Naive thymus-derived CD4-positive, alpha-beta T cell (primary cell): Measurements from ENCODE around the gene ABCC2. TPM values are rescaled to one million over a fixed set of nuclear protein-coding genes. Genes with fewer than 3 reads are reported as not detected.
"Not testable (repeated sequence)": the region's sequence is repeated elsewhere in the genome, so short reads cannot be mapped to it uniquely, and the experiment has no call there.

Experiments
- ATAC-seq: fragments of 150-1000 bp; cut with Tn5 transposase; 2 replicates; pipeline ENCODE4 v1.10.0; 2021; ENCODE audit warnings: mild to moderate bottlenecking, moderate library complexity
- CTCF ChIA-PET: fragments of 350-600 bp; sonication (Branson Sonifier 250); formaldehyde crosslinking; loops from one replicate; lab custom pipeline; 2021; ENCODE audit warnings: antibody characterized with exemption; lab: Charles Lee
- POLR2A ChIA-PET: fragments of 350-600 bp; sonication (Branson Sonifier 250); formaldehyde crosslinking; loops from one replicate; lab custom pipeline; 2021; ENCODE audit warnings: antibody characterized with exemption, inconsistent platforms; lab: Charles Lee
- DNase-seq, 9 donors: peaks; one replicate each; pipeline versions ENCODE4 v3.0.0 to v3.0.0-alpha.2; 2020 to 2022; ENCODE audit warnings: mixed read lengths in 1 of 9
- H3K27ac ChIP-seq: one replicate; pipeline ENCODE4 v1.7.0; 2013; ENCODE audit warnings: mild to moderate bottlenecking, low read depth, low read length, moderate library complexity
- H3K27me3 ChIP-seq, 2 donors: one replicate each; pipeline ENCODE4 v1.7.0; 2013; ENCODE audit warnings: low read length in 2 of 2, mild to moderate bottlenecking in 2 of 2, moderate library complexity in 2 of 2; ENCODE audit not compliant: control insufficient read depth in 2 of 2, insufficient read depth in 2 of 2
- H3K36me3 ChIP-seq, 3 experiments: 1 replicate in 2 of 3; 2 replicates in 1 of 3; pipeline ENCODE4 v1.7.0; 2013; ENCODE audit warnings: low read length in 3 of 3, mild to moderate bottlenecking in 3 of 3, moderate library complexity in 1 of 3; ENCODE audit not compliant: insufficient read depth in 3 of 3, control insufficient read depth in 2 of 3
- H3K4me1 ChIP-seq, 2 donors: one replicate each; pipeline ENCODE4 v1.7.0; 2013; ENCODE audit warnings: low read length in 2 of 2, mild to moderate bottlenecking in 2 of 2, moderate library complexity in 1 of 2; ENCODE audit not compliant: control insufficient read depth in 2 of 2, insufficient read depth in 2 of 2
- H3K4me3 ChIP-seq: 2 replicates; pipeline ENCODE4 v1.7.0; 2013; ENCODE audit warnings: mild to moderate bottlenecking, low read length
- H3K9me3 ChIP-seq, 3 experiments: 1 replicate in 2 of 3; 2 replicates in 1 of 3; pipeline ENCODE4 v1.7.0; 2013; ENCODE audit warnings: low read length in 3 of 3; ENCODE audit not compliant: control insufficient read depth in 2 of 3
- H3K27ac Mint-ChIP-seq, 9 donors: one replicate each; pipeline ENCODE4 v1.8.0; 2020 to 2022; ENCODE audit warnings: mixed read lengths in 9 of 9, mild to moderate bottlenecking in 8 of 9, moderate library complexity in 5 of 9, inconsistent platforms in 2 of 9
- H3K27me3 Mint-ChIP-seq, 5 donors: one replicate each; pipeline ENCODE4 v1.8.0; 2021 to 2022; ENCODE audit warnings: mixed read lengths in 5 of 5, mild to moderate bottlenecking in 1 of 5
- H3K36me3 Mint-ChIP-seq, 5 donors: one replicate each; pipeline ENCODE4 v1.8.0; 2020 to 2022; ENCODE audit warnings: mixed read lengths in 5 of 5, mild to moderate bottlenecking in 3 of 5, inconsistent platforms in 1 of 5
- H3K4me1 Mint-ChIP-seq, 7 donors: one replicate each; pipeline ENCODE4 v1.8.0; 2020 to 2022; ENCODE audit warnings: mixed read lengths in 7 of 7, mild to moderate bottlenecking in 3 of 7, inconsistent platforms in 1 of 7
- H3K4me3 Mint-ChIP-seq, 10 donors: one replicate each; pipeline ENCODE4 v1.8.0; 2020 to 2022; ENCODE audit warnings: mild to moderate bottlenecking in 10 of 10, mixed read lengths in 10 of 10, moderate library complexity in 6 of 10, inconsistent platforms in 2 of 10
- H3K9me3 Mint-ChIP-seq, 11 donors: one replicate each; pipeline ENCODE4 v1.8.0; 2020 to 2022; ENCODE audit warnings: mixed read lengths in 11 of 11, mild to moderate bottlenecking in 4 of 11, inconsistent platforms in 1 of 11, moderate library complexity in 1 of 11
- intact Hi-C, 2 donors: fragments of 100-400 bp; cut with micrococcal nuclease; formaldehyde crosslinking; loops; one replicate each; pipeline ENCODE4 v1.15.1; 2023
- polyA plus RNA-seq, 2 donors: library from polyadenylated mRNA; unstranded; fragments of 300-500 nt; fragmentation: Illumina TruSeq; gene quantifications; one replicate each; pipeline ENCODE4 v1.2.3, GENCODE V29; 2021
- total RNA-seq, 6 experiments: library from RNA in 5 of 6; stranded (reverse) in 5 of 6; gene quantifications; 1 replicate in 5 of 6; 2 replicates in 1 of 6; pipeline ENCODE4 v1.2.3 and lab custom pipeline; 2021 to 2026

Gene ABCC2
- total and polyA plus RNA-seq, 7 experiments from 2014 or later, result 0.95 to 7.6 (median 2.8) TPM

- intact Hi-C loops, result no loop called here
- no peaks in the 10 kb centered on the region for H3K4me1 Mint-ChIP-seq
- H3K27me3 ChIP-seq, result no peaks in the 10 kb centered on the region
- no peaks in the 10 kb centered on the region for H3K9me3 ChIP-seq
- no peak for ATAC-seq
- no peak for DNase-seq
- no peaks in the 10 kb centered on the region for H3K36me3 Mint-ChIP-seq
- no peaks in the 10 kb centered on the region for H3K36me3 ChIP-seq
- ChIA-PET POLR2A (no interaction called here), CTCF (interaction anchor here (0.6 to 0.7 kb wide), 2 partner anchors 9 to 15 kb away, joined by 3 read pairs; no protein-coding TSS in a partner anchor)
- no peak overlapping the region for H3K4me3 ChIP-seq
- no peaks in the 10 kb centered on the region for H3K4me1 ChIP-seq
- no peak overlapping the region for H3K4me3 Mint-ChIP-seq
- no peak overlapping the region for H3K27ac Mint-ChIP-seq
- H3K27me3 Mint-ChIP-seq, result peaks cover 24 to 36% (median 29%) of the 10 kb centered on the region in 5 donors
- H3K27ac ChIP-seq, result no peak overlapping the region
- H3K9me3 Mint-ChIP-seq, result peaks cover 0 to 5% (median 3%) of the 10 kb centered on the region in 11 donors
These were observed 78.0 kb downstream of the ABCC2 start for GRCh38 chr10:99860466-99860865.

GRCh38 chr10:99863535-99864240 lies 81.2 kb downstream of the ABCC2 start:
- H3K36me3 ChIP-seq, DNase-seq, H3K27me3 ChIP-seq, CTCF ChIA-PET, ATAC-seq, H3K4me1 Mint-ChIP-seq, H3K27ac ChIP-seq, intact Hi-C loops, POLR2A ChIA-PET, H3K9me3 ChIP-seq, H3K4me1 ChIP-seq, H3K4me3 ChIP-seq, H3K4me3 Mint-ChIP-seq, H3K27ac Mint-ChIP-seq: not testable (repeated sequence)
- H3K9me3 Mint-ChIP-seq, result peaks cover 0 to 36% (median 15%) of the 10 kb centered on the region in 11 donors
- H3K27me3 Mint-ChIP-seq, result peaks cover 45 to 62% (median 55%) of the 10 kb centered on the region in 5 donors
- peaks cover 0 to 15% (median 5%) of the 10 kb centered on the region in 5 donors for H3K36me3 Mint-ChIP-seq

- Histone ChIP-seq H3K4me1 (peaks cover 12 to 19% of the 10 kb centered on the region in 2 donors), H3K27me3 (peaks cover 0 to 12% of the 10 kb centered on the region in 2 donors)
- H3K4me3 ChIP-seq, ATAC-seq, H3K27ac Mint-ChIP-seq, H3K36me3 ChIP-seq, DNase-seq, H3K9me3 ChIP-seq, H3K27ac ChIP-seq, intact Hi-C loops, CTCF ChIA-PET, H3K4me3 Mint-ChIP-seq: not testable (repeated sequence)
- POLR2A ChIA-PET, result interaction anchor here (0.7 kb wide), 1 partner anchor 78 kb away, joined by 3 read pairs; no protein-coding TSS in a partner anchor
- peaks cover 0 to 38% (median 21%) of the 10 kb centered on the region in 11 donors for H3K9me3 Mint-ChIP-seq
- peaks cover 8 to 22% (median 20%) of the 10 kb centered on the region in 7 donors for H3K4me1 Mint-ChIP-seq
- peaks cover 0 to 16% (median 5%) of the 10 kb centered on the region in 5 donors for H3K36me3 Mint-ChIP-seq
- peaks cover 59 to 78% (median 68%) of the 10 kb centered on the region in 5 donors for H3K27me3 Mint-ChIP-seq
These were observed 84.8 kb downstream of the ABCC2 start for GRCh38 chr10:99867250-99867649.

DNA sequence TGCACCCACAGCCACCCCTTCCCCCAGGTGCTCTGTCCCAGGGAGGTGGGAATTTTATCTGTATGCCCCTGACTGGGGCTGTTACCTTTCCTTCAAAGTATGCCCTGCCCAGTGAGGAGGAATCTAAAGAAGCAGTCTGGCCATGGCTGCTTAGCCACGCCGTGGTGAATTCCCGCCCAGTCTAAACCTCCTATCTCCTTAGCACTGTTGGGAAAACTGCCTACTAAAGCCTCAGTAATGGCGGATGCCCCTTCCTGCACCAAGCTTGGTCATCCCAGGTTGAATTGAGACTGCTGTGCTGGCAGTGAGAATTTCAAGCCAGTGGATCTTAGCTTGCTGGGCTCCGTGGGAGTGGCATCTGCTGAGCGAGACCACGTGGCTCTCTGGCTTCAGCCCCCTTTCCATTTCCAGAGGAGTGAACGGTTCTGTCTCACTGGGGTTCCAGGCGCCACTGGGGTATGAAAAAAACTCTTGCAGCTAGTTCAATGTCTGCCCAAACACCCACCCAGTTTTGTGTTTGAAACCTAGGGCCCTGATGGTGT lies 87.2 kb downstream of the ABCC2 start:
- intact Hi-C loops, result no loop called here
- H3K36me3 Mint-ChIP-seq, result peaks cover 4 to 21% (median 6%) of the 10 kb centered on the region in 5 donors
- H3K4me1 Mint-ChIP-seq, result peaks cover 9 to 22% (median 20%) of the 10 kb centered on the region in 7 donors
- DNase-seq, result peak in 1 of 9 donors; percentile 8
- H3K27ac Mint-ChIP-seq, result no peak overlapping the region
- Histone ChIP-seq H3K27me3 (peaks cover 0 to 12% of the 10 kb centered on the region in 2 donors), H3K36me3 (no peaks in the 10 kb centered on the region), H3K4me3 (no peak overlapping the region), H3K9me3 (no peaks in the 10 kb centered on the region), H3K27ac (no peak overlapping the region), H3K4me1 (peaks cover 12 to 19% of the 10 kb centered on the region in 2 donors)
- ATAC-seq, result no peak
- peaks cover 72 to 86% (median 84%) of the 10 kb centered on the region in 5 donors for H3K27me3 Mint-ChIP-seq
- H3K4me3 Mint-ChIP-seq, result peak overlapping the region in 5 of 10 donors; percentile 74 to 81 (median 75)
- POLR2A ChIA-PET, result no interaction called here
- H3K9me3 Mint-ChIP-seq, result peaks cover 0 to 38% (median 21%) of the 10 kb centered on the region in 11 donors
- CTCF ChIA-PET, result no interaction called here

DNA sequence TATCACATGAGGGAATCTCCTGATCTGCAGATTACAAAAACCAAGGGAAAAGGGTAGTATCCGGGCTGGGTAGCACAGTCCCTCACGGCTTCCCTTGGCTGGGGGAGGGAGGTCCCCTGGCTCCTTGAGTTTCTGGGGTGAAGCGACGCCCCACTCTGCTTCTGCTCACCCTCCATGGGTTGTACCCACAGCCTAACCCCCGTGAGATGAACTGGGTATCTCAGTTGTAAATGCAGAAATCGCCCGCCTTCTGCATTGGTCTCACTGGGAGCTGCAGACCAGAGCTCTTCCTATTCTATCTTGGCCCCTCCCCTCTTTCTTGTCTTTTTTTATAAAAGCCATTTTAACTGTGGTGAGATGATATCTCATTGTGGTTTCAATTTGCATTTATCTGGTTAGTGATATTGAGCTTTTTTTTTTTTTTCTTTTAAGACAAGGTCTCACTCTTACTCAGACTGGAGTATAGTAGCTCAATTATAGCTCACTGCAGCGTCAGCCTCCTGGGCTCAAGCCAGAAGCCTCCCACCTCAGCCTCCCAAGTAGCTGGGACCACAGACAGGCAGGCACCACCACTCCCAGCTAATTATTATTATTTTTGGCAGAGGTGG lies 87.8 kb downstream of the ABCC2 start:
- peaks cover 73 to 89% (median 82%) of the 10 kb centered on the region in 5 donors for H3K27me3 Mint-ChIP-seq
- peaks cover 5 to 23% (median 9%) of the 10 kb centered on the region in 5 donors for H3K36me3 Mint-ChIP-seq
- ChIA-PET POLR2A (no interaction called here), CTCF (no interaction called here)
- ATAC-seq (peak; percentile 88), DNase-seq (peak in 8 of 9 donors; percentile 38 to 70 (median 58))
- peak overlapping the region in 6 of 9 donors; percentile 28 to 75 (median 66) for H3K27ac Mint-ChIP-seq
- intact Hi-C loops, result no loop called here
- peaks cover 9 to 22% (median 20%) of the 10 kb centered on the region in 7 donors for H3K4me1 Mint-ChIP-seq
- H3K36me3 ChIP-seq, result no peaks in the 10 kb centered on the region
- H3K9me3 ChIP-seq, result no peaks in the 10 kb centered on the region
- H3K4me3 Mint-ChIP-seq, result peak overlapping the region; percentile 3 to 81 (median 74)
- peaks cover 0 to 37% (median 21%) of the 10 kb centered on the region in 11 donors for H3K9me3 Mint-ChIP-seq
- H3K27ac ChIP-seq, result no peak overlapping the region
- no peak overlapping the region for H3K4me3 ChIP-seq
- H3K27me3 ChIP-seq, result peaks cover 0 to 12% of the 10 kb centered on the region in 2 donors
- peaks cover 12 to 19% of the 10 kb centered on the region in 2 donors for H3K4me1 ChIP-seq

DNA sequence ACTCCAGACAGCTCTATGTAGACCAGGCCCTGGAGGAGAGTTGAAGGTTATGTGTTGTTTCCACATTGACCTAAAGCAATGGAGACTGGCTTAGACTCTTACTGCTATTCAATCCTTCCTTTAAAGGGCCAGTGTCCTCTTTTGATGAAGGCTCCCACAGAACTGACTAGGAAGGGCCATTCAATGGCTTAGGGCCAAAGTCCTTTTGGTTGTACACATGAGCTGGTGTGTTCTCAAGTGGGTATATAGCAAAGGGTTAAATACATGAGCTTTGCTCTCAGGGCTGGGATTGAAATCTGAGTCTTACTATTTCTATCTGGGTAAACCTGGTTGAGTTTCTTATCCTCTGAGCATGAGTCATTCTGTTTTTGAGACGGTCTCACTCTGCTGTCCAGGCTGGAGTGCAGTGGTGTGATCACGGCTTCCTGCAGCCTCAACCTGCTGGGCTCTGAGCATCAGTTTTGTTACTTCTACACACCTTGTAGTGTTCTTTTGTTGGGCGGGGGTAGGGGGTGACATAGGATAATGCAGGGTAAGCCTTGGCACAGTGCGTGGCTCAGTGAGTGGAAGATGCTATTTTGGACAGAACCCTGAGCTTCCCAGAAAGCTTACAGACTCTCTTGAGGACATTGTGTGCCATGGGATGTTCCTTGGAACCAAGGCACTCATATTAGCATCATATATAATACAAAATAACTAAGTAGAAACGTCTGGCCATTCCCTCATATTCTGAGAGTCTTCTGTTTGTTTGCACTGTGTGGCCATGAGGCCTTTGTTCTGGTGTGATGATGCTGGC lies 90.1 kb downstream of the ABCC2 start:
- POLR2A ChIA-PET, result no interaction called here
- Mint-ChIP-seq H3K9me3 (peaks cover 0 to 15% (median 7%) of the 10 kb centered on the region in 11 donors), H3K36me3 (peaks cover 0 to 34% (median 25%) of the 10 kb centered on the region in 5 donors), H3K27ac (no peak overlapping the region), H3K4me3 (no peak overlapping the region), H3K4me1 (peaks cover 9 to 22% (median 20%) of the 10 kb centered on the region in 7 donors), H3K27me3 (peaks cover 61 to 84% (median 63%) of the 10 kb centered on the region in 5 donors)
- H3K36me3 ChIP-seq, result peaks cover 0 to 7% (median 0%) of the 10 kb centered on the region in 3 experiments
- peaks cover 12 to 19% of the 10 kb centered on the region in 2 donors for H3K4me1 ChIP-seq
- no peak for DNase-seq
- ATAC-seq, result no peak
- H3K27ac ChIP-seq, result no peak overlapping the region
- H3K9me3 ChIP-seq, result no peaks in the 10 kb centered on the region
- intact Hi-C loops, result no loop called here
- no peak overlapping the region for H3K4me3 ChIP-seq
- CTCF ChIA-PET, result no interaction called here
- peaks cover 0 to 12% of the 10 kb centered on the region in 2 donors for H3K27me3 ChIP-seq
